ENCODE data around the gene ZNF611.
"Not testable (repeated sequence)": the region's sequence is repeated elsewhere in the genome, so short reads cannot be mapped to it uniquely, and the experiment has no call there.

ZNF611 gene

DNA sequence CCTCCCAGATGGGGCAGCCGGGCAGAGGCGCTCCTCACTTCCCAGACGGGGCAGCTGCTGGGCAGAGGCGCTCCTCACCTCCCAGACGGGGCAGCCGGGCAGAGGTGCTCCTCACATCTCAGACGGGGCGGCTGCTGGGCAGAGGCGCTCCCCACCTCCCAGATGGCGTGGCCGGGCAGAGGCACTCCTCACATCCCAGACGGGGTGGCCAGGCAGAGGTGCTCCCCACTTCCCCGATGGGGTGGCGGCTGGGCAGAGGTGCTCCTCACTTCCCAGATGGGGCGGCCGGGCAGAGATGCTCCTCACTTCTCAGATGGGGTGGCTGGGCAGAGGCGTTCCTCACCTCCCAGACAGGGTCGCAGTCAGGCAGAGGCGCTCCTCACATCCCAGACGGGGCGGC is 14.3 kb downstream of the ZNF611 start:
- in situ Hi-C loops (cut with HindIII; ENCODE audit: low sequenced_read_pairs) = not testable (repeated sequence)

DNA sequence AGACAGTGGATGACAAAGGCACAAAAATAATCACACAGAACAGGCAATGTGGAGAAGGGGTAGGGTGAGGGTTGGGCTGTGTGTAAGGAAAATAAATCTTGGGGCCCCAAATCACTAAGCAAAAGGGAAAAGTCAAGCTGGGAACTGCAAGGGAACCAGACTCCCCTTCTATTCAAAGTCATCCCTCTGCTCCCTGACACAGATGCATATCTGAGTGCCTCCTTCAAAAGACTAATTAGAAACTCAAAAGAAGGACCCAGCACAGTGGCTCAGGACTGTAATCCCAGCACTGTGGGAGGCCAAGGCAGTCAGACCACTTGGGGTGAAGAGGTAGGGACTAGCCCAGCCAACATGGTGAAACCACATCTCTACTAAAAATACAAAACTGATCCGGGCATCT is 18.3 kb downstream of the ZNF611 start:
- in situ Hi-C loops (cut with HindIII; ENCODE audit: low sequenced_read_pairs) = no loop called here

DNA sequence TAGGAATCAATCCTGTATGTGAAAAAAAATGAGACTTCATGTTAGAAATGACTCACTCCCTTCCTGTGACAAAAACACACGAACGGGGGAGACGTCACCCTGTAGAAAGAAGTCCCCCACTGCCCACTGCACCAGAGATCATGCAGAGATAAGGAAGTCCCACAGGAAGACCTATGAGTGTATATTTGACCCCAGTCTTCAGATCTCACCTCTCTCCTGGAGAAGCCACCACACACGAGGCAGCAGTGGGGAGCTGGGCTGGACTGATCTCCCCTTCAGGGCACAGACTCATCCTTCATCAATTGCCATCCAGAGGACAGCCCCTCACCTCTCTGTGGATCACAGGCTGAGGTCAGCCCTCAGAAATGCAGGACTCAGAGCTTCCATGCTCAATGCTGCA is 18.9 kb downstream of the ZNF611 start:
- in situ Hi-C loops (cut with HindIII; ENCODE audit: low sequenced_read_pairs) = not testable (repeated sequence)

DNA sequence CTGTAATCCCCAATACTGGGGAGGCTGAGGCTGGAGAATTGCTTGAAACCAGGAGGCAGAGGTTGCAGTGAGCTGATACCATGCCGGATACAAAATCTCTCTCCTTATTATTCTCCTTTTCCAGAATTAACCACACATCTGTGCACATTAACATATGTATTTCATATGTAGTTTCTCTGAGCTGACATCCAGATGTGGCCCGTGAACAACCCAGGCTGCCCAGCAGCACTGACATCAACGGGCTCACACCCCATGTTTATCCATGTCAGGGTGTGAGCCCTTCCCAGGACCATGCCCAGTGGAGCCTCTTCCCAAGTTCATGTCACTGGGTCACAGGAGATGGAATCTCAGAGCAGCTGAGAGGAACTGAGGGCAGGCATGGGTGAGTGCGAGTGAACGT is 19.5 kb downstream of the ZNF611 start:
- in situ Hi-C loops (cut with HindIII; ENCODE audit: low sequenced_read_pairs) = not testable (repeated sequence)

DNA sequence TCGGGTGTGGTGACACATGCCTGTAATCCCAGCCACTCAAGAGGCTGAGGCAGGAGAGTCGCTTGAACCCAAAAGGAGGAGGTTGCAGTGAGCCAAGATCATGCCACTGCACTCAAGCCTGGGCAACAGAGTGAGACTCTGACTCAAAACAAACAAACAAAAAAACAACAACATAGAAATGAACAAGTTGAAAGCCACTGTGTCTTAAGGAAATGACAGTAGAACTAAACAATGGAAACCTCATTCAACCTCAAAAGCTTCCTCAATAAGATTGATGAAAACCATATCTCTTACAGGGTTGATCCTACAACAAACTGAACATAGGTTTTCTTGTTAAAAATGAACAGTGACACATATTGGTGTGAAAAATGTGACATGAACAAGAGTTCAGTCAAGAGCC is 21.8 kb downstream of the ZNF611 start:
- in situ Hi-C loops (cut with HindIII; ENCODE audit: low sequenced_read_pairs) = not testable (repeated sequence)

DNA sequence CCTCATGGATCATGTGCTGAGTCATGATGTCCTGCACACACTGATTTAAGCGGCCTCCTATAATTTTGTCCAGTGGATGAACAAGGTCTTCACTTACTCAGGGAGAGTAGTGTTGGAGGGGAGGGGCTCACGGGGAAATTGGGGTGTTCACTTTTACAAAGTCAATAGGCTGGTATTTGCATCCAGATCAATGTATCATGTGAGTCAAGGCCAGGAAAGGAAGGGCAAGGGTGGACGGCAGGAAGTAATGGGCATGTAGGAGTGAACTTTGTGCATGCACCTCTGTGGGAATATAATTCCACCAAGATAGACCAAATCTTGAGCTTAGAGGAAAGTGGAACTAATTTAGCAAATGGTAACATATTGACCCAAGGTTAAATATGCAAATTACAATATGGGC is 23.2 kb downstream of the ZNF611 start:
- in situ Hi-C loops (cut with HindIII; ENCODE audit: low sequenced_read_pairs) = not testable (repeated sequence)

DNA sequence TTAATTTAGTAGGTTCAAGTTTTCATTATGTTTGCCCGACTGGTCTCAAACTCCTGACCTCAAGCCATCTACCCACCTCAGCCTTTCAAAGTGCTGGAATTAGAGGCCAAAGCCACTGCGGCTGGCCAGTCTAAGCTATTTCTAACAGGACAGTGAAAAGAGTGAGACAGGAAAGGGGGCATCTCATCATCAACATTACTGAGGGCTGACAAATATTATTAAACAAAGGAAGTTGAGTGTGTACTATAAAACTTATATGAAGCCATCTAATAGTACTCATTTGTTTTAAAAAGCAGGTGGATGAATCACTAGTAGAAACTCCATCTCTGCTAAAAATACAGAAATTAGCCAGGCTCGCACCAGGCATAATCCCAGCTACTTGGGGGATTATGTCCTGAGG is 24.3 kb downstream of the ZNF611 start:
- in situ Hi-C loops (cut with HindIII; ENCODE audit: low sequenced_read_pairs) = no loop called here

DNA sequence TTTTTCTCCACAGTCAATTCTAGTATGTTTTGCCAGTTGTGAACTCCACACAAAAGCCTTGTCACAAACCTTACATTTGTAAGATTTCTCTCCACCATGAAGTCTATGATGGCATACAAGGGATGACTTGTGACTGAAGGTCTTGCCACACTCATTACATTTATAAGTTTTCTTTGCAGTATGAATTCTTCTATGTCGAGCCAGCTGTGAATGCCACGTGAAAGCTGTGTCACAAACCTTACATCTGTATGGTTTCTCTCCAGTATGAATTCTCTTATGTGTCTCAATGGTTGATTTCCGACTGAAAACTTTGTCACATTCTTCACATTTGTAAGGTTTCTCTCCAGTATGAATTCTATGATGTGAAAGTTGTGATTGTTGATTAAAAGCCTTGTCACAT is 29.2 kb downstream of the ZNF611 start:
- in situ Hi-C loops (cut with HindIII; ENCODE audit: low sequenced_read_pairs) = not testable (repeated sequence)

DNA sequence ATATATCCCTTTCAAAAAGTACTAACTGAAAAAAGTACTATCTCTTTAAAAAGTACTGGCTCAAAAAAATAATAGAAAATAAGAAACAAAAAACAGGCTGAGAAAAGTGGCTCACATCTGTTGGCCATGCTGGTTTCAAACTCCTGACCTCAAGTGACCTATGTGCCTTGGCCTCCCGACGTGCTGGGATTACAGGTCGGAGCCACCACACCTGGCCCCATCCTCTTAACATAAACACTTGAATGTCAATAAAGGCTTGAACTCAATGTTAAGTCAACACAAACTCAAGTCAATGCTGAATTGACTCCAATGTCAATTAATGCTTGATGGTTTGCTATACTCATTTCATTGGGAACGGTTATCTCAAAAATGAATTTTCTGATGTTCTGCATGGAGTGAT is 30.9 kb downstream of the ZNF611 start:
- in situ Hi-C loops (cut with HindIII; ENCODE audit: low sequenced_read_pairs) = no loop called here

DNA sequence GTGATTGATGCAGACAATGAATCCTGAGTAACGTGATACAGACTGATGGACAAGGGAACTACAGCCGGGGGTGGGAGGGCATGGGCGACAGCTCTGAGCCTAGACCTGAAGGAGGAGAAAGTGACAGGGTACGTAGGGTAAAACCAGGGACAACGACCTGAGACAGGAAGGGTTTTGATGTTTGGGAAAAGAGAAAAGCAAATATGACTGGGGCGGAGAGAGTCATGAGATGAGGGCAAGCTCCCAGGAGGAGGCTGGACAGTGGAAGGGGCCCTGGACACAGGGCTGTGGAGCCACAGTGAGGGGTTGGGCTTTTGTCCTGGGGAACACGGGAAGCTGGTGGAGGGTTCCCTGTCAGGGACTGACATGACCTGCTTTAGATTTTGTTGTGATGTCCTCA is 34.2 kb downstream of the ZNF611 start:
- in situ Hi-C loops (cut with HindIII; ENCODE audit: low sequenced_read_pairs) = no loop called here

DNA sequence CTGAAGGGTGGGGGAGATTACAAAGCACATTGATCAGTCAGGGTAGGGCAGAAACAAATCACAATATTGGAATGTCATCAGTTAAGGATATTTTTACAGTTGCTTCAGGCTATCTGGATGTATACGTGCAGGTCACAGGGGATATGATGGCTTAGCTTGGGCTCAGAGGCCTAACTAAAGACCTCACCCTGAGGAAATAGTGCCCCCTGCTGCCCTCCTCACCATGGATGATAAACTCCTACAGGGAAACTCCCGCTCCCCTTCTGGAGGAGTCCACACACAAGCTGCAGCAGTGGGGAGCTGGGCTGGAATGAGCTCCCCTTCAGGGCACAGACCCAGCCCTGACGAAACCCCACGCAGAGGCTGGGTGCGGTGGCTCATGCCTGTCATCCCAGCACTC is 35.3 kb downstream of the ZNF611 start:
- in situ Hi-C loops (cut with HindIII; ENCODE audit: low sequenced_read_pairs) = not testable (repeated sequence)

DNA sequence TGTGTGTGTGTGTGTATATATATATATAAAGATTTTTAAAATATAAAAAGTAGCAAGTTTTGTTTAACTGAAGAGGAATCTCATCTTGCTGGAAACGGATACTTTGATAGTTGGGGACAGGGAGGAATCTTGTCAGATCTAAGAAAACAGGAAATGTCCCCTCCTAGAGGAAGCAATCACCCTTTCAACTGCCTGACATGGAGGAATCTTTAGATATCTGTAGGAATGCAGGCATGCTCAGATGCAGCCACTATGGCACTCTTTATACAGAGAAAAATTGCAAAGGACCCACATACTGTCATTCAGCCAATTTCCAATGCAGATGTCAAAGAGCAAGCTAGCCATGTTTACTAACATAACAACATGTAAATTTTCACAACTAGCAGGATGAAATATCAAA is 38.8 kb downstream of the ZNF611 start:
- in situ Hi-C loops (cut with HindIII; ENCODE audit: low sequenced_read_pairs) = no loop called here

DNA sequence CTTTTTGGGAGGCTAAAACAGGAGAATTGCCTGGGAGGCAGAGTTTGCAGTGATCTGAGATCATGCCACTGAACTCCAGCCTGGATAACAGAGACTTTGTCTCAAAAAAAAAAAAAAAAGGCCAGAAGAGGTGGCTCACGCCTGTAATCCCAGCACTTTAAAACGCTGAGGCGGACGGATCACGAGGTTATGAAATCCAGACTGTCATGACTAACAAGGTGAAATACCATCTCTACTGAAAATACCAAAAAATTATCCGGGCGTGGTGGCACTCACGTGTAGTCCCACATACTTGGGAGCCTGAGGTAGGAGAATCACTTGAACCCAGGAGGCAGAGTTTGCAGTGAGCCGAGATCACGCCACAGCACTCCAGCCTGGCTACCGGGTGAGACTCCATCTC is 39.9 kb downstream of the ZNF611 start:
- in situ Hi-C loops (cut with HindIII; ENCODE audit: low sequenced_read_pairs) = no loop called here

DNA sequence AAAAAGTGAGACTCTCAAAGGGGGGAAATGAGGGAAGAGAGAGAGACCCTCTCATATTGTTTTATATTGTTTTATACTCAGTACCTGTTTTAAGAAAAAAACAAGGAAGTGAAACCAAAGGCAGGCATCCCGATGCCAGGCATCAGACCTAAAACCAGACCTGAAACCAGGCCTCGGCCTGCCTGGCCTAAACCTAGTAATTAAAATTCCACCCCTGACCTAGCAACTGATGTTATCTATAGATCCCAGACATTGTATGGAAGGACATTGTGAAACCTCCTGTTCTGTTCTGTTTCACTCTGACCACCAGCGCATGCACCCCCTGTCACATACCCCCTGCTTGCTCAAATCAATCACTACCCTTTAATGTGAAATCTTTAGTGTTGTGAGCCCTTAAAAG is 40.6 kb downstream of the ZNF611 start:
- in situ Hi-C loops (cut with HindIII; ENCODE audit: low sequenced_read_pairs) = not testable (repeated sequence)

DNA sequence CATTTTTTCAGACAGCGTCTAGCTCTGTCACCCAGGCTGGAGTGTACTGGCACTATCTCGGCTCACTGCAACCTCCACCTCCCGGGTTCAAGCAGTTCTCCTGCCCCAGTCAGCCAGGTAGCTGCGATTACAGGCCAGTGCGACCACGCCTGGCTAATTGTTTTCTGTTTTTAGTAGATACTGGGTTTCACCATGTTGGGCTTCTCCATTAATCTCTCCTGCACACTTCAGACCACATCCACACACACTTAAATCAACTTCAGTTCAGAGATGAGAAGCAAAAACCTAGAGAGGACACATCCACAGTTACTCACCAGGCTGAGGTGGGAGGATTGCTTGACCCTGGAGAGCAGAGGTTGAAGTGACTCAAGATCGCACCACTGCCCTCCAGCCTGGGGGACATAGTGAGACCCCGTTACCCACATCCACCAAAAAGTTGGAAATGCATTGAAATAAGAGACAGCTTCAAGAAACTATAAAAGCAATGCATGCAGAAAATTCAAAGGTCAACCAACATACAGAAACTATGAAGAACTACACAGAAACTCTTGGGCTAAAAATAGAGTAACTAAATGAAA is 42.3 kb downstream of the ZNF611 start:
- in situ Hi-C loops (cut with HindIII; ENCODE audit: low sequenced_read_pairs) = no loop called here

DNA sequence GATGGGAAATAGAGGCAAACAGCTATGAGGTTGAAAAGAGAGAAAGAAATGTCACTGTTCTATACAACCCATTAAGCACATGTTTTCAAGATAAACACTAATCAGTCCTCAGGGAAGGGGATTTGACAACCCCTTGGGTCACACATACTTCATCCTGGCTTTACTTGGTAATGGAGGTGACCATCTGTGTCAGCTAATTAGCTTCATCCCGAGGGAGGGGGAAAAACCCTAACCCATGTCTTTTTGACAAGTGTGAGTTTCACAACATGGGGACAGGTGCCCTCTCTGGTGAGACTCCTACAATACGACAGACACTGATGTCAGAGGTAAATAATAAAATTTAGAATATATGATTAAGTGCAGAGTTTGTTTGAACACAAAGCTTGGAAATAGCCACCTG is 43.1 kb downstream of the ZNF611 start:
- in situ Hi-C loops (cut with HindIII; ENCODE audit: low sequenced_read_pairs) = no loop called here

DNA sequence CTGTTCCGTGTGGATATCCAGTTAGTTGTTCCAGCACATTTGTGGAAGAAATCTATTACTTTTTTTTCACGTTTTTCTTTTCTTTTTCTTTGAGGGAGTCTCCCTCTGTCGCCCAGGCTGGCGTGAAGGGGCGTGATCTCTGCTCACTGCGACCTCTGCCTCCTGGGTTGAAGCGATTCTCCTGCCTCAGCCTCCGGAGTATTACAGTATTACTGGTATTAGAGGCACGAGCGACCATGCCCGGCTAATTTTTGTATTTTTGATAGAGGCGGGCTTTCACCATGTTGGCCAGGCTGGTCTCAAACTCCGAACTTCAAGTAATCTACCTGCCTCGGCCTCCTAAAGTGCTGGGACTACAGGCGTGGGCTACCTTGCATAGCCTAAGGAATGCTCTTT is 43.6 kb downstream of the ZNF611 start:
- in situ Hi-C loops (cut with HindIII; ENCODE audit: low sequenced_read_pairs) = no loop called here

DNA sequence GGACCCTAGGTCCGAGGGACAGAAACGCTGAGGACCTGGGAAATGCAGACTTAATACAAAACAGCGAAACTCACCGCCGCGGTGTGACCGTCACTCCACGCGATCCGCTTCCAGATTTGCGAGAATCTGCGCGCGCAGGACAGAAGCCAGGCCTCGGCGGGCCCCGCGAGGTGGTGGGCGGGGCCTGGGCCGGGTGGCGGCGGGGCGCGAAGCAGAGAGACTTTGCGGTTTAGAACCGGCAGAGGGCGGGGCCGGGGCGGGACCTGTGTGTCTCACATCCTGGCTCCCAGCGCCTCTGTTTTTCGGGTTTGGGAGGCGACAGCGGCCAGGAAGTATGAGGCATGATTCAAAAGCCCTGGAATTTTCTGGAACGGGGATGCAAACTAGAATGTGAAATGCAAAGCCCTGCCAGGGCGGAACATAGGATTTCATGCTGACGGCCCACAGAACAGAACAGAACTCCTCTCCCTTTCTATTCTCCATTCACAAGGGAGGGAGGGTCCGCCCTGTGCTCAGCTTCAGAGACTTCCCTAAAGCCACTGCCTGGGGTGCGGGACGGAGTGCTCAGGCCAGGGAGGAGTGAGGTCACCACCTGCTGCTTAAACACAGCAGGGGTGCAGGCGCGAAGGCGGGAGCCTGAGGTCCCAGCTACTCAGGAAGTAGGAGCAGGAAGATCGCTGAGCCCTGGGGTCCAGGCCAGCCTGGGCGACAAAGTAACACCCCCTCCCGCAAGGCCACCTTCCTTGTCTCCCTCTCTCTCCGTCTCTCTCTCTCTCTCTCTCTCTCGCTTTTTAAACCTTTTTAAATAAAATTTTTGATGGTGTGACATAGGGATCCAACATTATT is 44.3 kb downstream of the ZNF611 start:
- in situ Hi-C loops (cut with HindIII; ENCODE audit: low sequenced_read_pairs) = no loop called here

DNA sequence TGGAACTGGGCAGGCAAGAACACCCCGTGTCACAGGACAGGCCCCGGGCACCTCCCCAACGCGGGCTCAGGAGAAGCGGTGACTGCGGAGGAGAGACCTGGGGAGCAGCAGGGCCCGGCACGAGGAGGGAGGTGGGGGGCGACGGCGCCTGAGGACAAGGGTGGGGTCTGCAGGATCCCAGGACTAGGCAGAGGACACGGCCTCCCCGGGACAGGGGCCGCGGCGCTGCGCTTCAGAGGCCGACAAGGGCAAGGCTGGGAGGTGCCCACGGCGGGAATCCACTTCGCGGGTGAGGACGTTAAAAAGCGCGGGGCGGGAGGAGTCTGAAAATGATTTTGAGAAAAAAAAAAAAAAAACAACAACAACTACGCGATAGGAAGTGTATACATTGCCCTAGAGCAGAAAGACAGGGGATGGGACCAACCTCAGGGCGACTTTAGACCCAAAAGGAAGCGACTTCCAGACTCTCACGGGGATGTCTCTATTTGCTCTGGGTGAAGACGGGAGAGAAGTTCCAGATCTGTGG is 44.9 kb downstream of the ZNF611 start:
- in situ Hi-C loops (cut with HindIII; ENCODE audit: low sequenced_read_pairs) = no loop called here

DNA sequence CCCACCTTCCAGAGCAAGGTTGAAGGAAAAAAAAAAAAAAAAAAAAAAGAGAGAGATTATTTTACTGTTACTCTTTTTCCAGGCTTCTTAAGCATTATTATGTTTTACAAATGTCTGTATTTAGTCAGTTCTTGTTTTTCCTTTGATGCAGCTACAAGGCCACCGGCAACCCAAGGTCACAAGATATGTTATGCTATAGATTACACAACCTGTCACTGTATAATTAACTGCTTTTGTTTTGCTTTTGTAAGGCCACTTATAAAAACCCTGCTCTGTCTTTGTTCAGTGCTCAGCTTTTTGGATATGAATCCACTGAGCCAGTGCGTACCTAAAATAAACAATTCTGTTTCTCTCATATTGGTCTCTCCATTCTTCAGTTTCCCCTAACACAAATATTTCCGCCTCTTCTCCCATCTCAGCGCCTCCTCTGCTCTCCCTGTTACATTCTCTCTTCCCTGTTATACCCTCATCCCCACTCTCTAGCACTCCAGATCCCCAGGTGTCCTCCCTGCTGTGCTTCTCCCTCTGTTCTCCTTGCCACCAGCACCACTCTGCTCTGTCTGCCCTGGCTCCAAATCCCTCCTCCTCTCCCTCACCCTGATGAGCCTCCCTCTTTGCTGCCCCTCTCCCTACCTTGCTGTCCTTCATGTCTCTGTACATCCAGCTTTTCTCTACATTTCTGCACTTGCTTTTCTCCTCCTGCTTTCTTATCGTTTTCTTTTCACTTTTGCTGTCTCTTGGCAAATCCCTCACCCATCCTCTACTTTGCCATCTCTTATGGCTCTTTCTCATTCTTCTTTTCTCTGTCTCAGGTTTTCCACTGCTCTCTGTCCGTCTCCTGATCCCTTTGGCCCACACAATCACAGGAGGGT is 45.7 kb downstream of the ZNF611 start:
- in situ Hi-C loops (cut with HindIII; ENCODE audit: low sequenced_read_pairs) = not testable (repeated sequence)

DNA sequence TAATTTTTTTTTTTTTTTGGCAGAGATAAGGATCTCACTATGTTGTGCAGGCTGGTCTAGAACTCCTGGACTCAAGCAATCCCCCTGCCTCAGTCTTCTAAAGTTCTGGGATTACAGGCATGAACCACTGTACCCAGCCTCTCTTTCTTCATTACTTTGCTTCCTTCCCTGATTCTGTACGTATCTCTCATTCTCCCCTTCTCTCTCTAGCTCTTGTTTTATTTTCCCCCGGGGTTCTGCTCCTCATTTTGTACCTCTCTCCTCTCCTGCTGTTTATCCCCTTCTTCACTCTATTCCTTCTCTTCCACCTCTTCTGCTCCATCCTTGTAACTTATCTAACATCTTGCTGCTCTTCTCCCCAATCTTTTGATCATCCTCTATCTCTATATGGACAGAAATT is 46.5 kb downstream of the ZNF611 start:
- in situ Hi-C loops (cut with HindIII; ENCODE audit: low sequenced_read_pairs) = no loop called here

DNA sequence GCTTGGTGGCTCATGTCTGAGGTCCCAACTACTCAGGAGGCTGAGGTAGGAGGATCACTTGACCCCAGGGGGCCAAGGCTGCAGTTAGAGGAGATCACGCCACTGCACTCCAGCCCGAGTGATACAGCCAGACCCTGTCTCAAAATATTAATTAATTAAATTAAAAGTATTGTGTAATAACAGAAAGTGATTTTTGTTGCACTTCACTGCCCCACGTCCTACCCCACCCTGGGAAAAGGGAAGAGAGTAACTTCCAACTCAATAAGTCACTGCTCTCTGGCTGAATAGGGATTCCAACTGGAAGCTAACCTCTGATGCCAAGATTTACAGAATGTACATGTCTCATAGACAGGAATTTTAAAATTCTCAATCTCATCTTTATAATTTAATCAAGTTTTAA is 47.2 kb downstream of the ZNF611 start:
- in situ Hi-C loops (cut with HindIII; ENCODE audit: low sequenced_read_pairs) = no loop called here

Measured in DLD1 (cell line).